Measurements from ENCODE around the gene NCK2.

GRCh38 chr2:105821428-105822125 is 76.9 kb downstream of the NCK2 start:
- TF ChIP-seq CTCF (IDR thresholded peaks at IDR 0.05; ENCODE audit: low read depth, low read length, poor library complexity, severe bottlenecking) = no peak
- no peak for TF ChIP-seq EZH2phosphoT487 (IDR thresholded peaks at IDR 0.05; ENCODE audit: borderline replicate concordance, low read length)

Data from DOHH2 (cell line).